ENCODE results near the gene AMMECR1.

AMMECR1 gene

DNA sequence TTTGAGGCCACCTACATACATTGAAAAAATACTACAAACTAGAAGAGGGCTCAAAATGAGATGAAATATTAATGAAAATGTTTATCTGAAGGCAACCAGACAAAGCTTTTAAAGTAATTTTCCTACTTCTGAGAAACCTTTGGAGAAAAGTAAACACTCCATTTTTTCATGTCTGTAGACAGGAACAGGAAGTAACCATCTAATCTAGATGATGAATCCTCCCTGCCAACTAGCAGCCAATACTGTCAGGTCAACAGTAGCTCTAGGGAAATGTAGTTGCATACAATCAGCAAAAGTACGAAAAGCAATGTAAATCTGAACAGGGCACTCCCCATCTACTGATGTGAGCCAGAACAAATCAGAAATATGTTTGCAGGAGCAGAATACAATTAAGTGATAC is 49.0 kb downstream of the AMMECR1 start:
- Histone ChIP-seq H3K4me1 (ENCODE audit: insufficient read depth, low read length, severe bottlenecking) (peaks cover 12% of the 10 kb centered on the region), H3K36me3 (ENCODE audit: insufficient read depth, low read length) (no peaks in the 10 kb centered on the region), H3K79me2 (ENCODE audit: insufficient read depth, low read length) (no peaks in the 10 kb centered on the region), H3K9ac (ENCODE audit: low read length) (no peak overlapping the region), H3K4me3 (ENCODE audit: low read depth, low read length, poor library complexity, severe bottlenecking) (no peak overlapping the region), H3K27me3 (ENCODE audit: insufficient read depth, low read length) (no peaks in the 10 kb centered on the region), H3K27ac (ENCODE audit: low read depth, low read length, poor library complexity, severe bottlenecking) (no peak overlapping the region), H3K9me3 (ENCODE audit: low read length) (no peaks in the 10 kb centered on the region), H3F3A (ENCODE audit: insufficient read depth, low read length) (no peaks in the 10 kb centered on the region), H3K4me2 (ENCODE audit: low read length) (no peak overlapping the region), H2AFZ (ENCODE audit: low read length) (no peak overlapping the region), H4K20me1 (ENCODE audit: insufficient read depth, low read length) (no peaks in the 10 kb centered on the region), H3K9me2 (ENCODE audit: low read depth, low read length) (no peaks in the 10 kb centered on the region)
- TF ChIP-seq EZH2 (IDR thresholded peaks at IDR 0.05; ENCODE audit: borderline replicate concordance, low read length), result no peak
- TF ChIP-seq, protein P1, sequence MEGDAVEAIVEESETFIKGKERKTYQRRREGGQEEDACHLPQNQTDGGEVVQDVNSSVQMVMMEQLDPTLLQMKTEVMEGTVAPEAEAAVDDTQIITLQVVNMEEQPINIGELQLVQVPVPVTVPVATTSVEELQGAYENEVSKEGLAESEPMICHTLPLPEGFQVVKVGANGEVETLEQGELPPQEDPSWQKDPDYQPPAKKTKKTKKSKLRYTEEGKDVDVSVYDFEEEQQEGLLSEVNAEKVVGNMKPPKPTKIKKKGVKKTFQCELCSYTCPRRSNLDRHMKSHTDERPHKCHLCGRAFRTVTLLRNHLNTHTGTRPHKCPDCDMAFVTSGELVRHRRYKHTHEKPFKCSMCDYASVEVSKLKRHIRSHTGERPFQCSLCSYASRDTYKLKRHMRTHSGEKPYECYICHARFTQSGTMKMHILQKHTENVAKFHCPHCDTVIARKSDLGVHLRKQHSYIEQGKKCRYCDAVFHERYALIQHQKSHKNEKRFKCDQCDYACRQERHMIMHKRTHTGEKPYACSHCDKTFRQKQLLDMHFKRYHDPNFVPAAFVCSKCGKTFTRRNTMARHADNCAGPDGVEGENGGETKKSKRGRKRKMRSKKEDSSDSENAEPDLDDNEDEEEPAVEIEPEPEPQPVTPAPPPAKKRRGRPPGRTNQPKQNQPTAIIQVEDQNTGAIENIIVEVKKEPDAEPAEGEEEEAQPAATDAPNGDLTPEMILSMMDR (IDR thresholded peaks at IDR 0.05; ENCODE audit: low read length), result no peak

DNA sequence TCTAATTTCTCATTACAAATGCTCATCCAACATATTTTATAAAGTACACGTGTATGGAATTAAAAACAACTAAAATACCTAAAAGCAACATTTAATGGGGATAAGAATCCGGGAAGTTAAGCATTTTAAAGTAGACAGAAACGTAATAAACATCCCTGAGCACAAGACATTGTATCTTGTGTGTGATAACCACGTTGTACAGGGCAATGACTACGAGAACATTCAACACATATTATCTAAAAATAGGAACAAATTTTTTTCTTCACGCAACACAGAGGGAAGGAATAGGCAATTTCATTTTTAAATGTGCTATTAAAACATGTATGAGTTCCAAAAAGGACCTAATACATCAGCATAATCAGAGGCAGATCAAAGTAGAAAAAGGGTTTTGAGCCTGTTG is 49.5 kb downstream of the AMMECR1 start:
- Histone ChIP-seq H3K4me3 (ENCODE audit: low read depth, low read length, poor library complexity, severe bottlenecking) (no peak overlapping the region), H3K27ac (ENCODE audit: low read depth, low read length, poor library complexity, severe bottlenecking) (no peak overlapping the region), H3K9me3 (ENCODE audit: low read length) (no peaks in the 10 kb centered on the region), H3K4me2 (ENCODE audit: low read length) (no peak overlapping the region), H3K27me3 (ENCODE audit: insufficient read depth, low read length) (no peaks in the 10 kb centered on the region), H3K36me3 (ENCODE audit: insufficient read depth, low read length) (no peaks in the 10 kb centered on the region), H2AFZ (ENCODE audit: low read length) (no peak overlapping the region), H4K20me1 (ENCODE audit: insufficient read depth, low read length) (no peaks in the 10 kb centered on the region), H3F3A (ENCODE audit: insufficient read depth, low read length) (no peaks in the 10 kb centered on the region), H3K4me1 (ENCODE audit: insufficient read depth, low read length, severe bottlenecking) (peaks cover 10% of the 10 kb centered on the region), H3K9ac (ENCODE audit: low read length) (no peak overlapping the region), H3K79me2 (ENCODE audit: insufficient read depth, low read length) (no peaks in the 10 kb centered on the region), H3K9me2 (ENCODE audit: low read depth, low read length) (no peaks in the 10 kb centered on the region)
- TF ChIP-seq EZH2 (IDR thresholded peaks at IDR 0.05; ENCODE audit: borderline replicate concordance, low read length), result no peak
- TF ChIP-seq, protein P1 (IDR thresholded peaks at IDR 0.05; ENCODE audit: low read length), result no peak

DNA sequence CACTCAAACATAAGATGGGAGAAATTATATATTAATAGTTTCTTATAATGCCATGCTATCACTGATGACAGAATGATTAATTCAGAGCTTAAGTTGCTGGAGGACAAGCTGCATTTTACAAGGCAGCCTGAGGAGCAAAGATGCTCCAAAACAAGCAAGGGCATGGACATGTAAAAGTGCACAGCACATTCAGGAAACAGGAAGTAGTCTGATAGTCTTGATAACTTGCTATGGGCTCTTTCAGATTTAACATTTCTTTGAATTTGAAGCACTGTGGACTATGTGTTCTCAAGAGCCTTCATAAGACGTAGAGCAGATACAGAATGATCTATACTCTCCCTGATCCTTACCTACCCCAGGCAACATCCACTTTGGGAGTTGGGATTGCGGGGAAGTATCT is 50.0 kb downstream of the AMMECR1 start:
- H3K27ac ChIP-seq (ENCODE audit: low read depth, low read length, poor library complexity, severe bottlenecking), result no peak overlapping the region
- no peaks in the 10 kb centered on the region for H3K79me2 ChIP-seq (ENCODE audit: insufficient read depth, low read length)

More for the DNA sequence above, 50.0 kb downstream of the AMMECR1 start:
- Histone ChIP-seq H3K9me3 (ENCODE audit: low read length) (no peaks in the 10 kb centered on the region), H3K9ac (ENCODE audit: low read length) (no peak overlapping the region), H3F3A (ENCODE audit: insufficient read depth, low read length) (no peaks in the 10 kb centered on the region), H3K4me1 (ENCODE audit: insufficient read depth, low read length, severe bottlenecking) (peaks cover 6% of the 10 kb centered on the region), H3K9me2 (ENCODE audit: low read depth, low read length) (no peaks in the 10 kb centered on the region), H2AFZ (ENCODE audit: low read length) (no peak overlapping the region), H3K4me2 (ENCODE audit: low read length) (no peak overlapping the region), H3K27me3 (ENCODE audit: insufficient read depth, low read length) (no peaks in the 10 kb centered on the region), H4K20me1 (ENCODE audit: insufficient read depth, low read length) (no peaks in the 10 kb centered on the region), H3K4me3 (ENCODE audit: low read depth, low read length, poor library complexity, severe bottlenecking) (no peak overlapping the region), H3K36me3 (ENCODE audit: insufficient read depth, low read length) (no peaks in the 10 kb centered on the region)
- TF ChIP-seq, protein P1 (IDR thresholded peaks at IDR 0.05; ENCODE audit: low read length), result no peak
- TF ChIP-seq EZH2 (IDR thresholded peaks at IDR 0.05; ENCODE audit: borderline replicate concordance, low read length), result no peak
